HG02981 (cell line): ENCODE measurements around the gene LHPP.
"Not testable (repeated sequence)": the region's sequence is repeated elsewhere in the genome, so short reads cannot be mapped to it uniquely, and the experiment has no call there.

ENCODE experiments used
- ATAC-seq: cut with Tn5 transposase; IDR thresholded peaks from one replicate; pipeline ENCODE4 v1.9.1; 2021; ENCODE audit warnings: mild to moderate bottlenecking, moderate library complexity; ENCODE audit not compliant: unreplicated experiment

The LHPP gene

DNA sequence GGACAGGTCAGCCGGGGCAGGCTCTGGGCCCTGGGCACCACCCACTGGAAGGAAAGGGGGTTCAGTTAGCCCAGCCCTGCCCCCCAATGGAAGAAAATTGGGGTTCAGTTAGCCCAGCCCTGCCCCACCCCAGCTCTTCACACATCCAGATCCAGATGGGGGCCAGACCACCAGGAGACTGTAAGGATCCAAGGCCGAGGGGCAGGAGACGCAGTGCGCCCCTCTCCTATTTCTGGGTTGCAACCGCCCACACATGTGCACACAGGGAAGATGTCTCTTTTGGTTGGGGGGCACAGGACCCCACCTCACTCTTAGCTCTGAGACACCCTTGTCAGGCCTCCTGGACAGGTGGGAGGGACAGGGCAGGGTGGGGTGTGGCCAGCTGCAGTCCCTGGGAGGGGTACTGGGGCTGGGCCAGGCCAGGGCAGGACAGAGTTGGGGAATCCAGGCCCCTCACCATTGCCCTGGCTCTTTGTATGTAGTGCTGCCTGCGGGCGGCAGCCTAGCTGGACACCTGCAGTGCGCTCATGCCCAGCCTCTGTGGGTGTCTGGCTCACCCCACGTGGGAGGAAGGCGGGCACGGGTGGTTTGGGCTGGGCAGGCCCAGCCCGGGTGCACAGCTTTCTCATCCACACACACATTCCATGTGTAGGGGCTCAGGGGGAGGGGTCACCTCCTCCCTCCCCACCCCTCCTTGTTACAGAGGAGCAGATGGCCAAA, 141.2 kb downstream of the LHPP start:
- ATAC-seq: no peak

- ATAC-seq: no peak
These were observed 142.0 kb downstream of the LHPP start for GRCh38 chr10:124603376-124604213.

GRCh38 chr10:124604214-124605000, 142.8 kb downstream of the LHPP start:
- no peak for ATAC-seq

GRCh38 chr10:124605001-124605370, 143.4 kb downstream of the LHPP start:
- no peak for ATAC-seq

GRCh38 chr10:124605481-124605855, 143.8 kb downstream of the LHPP start:
- no peak for ATAC-seq

GRCh38 chr10:124605856-124606812, 144.5 kb downstream of the LHPP start:
- ATAC-seq: no peak

GRCh38 chr10:124606822-124607221, 145.2 kb downstream of the LHPP start:
- ATAC-seq: no peak

DNA sequence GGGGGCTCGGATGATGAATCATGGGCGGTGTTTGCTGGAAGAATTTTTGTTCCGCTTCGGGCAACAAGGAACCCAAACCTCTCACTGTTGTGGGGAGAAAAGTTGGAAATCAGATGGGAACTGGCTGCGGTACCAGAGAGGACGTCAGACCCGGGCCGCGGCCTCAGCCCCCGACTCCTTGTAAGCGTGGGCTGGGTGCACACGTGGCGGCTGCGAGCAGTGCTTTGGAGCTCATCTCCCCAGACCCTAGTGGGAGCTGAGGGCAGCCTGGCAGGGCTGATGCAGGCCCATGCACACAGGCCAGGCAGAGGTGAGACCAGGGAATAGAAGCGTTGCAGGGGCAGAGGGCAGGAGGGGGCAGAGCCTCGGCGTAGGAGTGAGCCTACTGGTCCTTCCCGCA, 146.1 kb downstream of the LHPP start:
- no peak for ATAC-seq

GRCh38 chr10:124608093-124608721, 146.6 kb downstream of the LHPP start:
- no peak for ATAC-seq

DNA sequence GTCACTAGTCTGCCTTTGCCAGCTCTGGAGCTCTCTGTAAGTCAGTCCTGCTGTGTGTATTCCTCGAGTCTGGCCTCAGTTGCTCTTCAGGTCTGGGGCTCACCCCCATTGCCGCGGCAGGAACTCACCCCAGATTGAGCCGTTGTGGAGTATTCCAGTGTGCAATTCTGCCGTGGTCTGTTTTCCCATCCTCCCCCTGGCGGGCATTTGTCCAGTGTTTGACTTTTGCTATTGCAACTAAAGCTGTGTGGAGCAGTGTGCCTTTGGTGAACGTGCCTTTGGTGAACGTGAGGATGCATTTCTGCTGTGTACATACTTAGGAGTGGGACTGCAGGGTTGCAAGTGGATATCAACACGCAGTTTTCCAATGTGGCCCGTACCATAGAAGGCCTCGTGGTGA, 148.1 kb downstream of the LHPP start:
- ATAC-seq: no peak

DNA sequence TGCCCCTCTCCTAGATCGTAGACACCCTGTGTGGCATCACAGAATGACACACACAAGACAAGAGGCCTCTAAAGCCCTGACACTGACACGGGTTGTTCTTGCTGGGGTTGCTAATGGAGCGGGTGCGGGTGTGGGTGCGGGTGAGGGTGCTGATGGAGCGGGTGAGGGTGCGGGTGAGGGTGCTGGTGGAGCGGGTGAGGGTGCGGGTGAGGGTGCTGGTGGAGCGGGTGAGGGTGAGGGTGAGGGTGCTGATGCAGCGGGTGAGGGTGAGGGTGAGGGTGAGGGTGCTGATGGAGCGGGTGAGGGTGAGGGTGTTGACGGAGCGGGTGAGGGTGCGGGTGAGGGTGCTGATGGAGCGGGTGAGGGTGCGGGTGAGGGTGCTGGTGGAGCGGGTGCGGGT, 148.6 kb downstream of the LHPP start:
- not testable (repeated sequence) for ATAC-seq

DNA sequence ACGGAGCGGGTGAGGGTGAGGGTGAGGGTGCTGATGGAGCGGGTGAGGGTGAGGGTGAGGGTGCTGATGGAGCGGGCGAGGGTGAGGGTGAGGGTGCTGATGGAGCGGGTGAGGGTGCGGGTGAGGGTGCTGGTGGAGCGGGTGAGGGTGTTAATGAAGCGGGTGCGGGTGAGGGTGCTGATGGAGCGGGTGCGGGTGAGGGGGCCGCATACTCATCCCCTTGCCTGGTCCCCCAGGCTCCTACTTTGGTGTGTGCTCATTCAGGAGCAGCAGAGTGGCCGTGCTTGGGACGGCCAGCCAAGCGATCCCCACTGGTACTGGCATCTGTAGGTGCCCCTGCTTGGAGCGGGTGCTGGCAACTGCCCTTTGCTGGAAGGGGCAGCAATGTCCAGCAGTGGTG, 149.2 kb downstream of the LHPP start:
- ATAC-seq: not testable (repeated sequence)

- ATAC-seq: no peak
These were observed 150.1 kb downstream of the LHPP start for GRCh38 chr10:124611738-124612137.

GRCh38 chr10:124612611-124613498, 151.2 kb downstream of the LHPP start:
- ATAC-seq: no peak

DNA sequence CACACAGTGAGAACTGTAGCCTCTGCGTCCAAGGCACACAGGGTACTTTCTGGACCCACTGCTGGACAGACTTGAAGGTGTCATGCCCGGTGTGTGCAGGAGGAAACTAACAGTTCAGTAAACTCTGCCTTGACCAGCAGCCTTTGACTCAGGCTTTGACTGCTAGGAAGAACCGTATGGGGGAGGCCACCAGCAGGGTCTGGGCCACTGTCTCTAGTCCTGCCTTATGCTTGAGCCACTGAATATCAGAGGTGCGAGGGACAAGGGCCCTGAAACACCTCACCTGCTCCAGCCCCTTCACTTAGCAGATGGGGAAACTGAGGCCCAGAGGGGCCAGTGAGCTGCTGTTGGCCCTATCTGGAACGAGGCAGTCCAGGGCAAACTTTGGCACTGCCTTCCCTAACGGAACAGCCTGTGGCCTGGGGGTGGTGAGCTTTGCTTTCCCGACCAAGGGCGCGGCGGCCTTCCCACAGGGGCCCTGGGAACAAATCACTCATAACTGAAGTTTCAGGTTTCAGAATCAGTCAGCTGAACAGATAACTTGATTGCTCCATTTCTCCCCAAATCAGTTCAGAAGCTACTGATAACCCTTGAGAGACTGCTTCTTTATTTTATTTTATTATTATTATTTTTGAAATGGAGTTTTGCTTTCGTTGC, 152.5 kb downstream of the LHPP start:
- ATAC-seq: peak; percentile 48

DNA sequence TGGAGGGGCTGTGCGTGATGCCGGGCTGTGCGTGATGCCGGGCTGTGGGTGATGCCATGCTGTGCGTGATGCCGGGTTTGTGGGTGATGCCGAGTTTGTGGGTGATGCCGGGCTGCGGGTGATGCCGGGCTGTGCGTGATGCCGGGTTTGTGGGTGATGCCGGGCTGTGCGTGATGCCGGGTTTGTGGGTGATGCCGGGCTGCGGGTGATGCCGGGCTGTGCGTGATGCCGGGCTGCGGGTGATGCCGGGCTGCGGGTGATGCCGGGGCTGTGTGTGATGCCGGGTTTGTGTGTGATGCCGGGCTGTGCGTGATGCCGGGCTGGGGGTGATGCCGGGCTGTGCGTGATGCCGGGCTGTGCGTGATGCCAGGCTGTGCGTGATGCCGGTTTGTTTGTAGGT, 153.6 kb downstream of the LHPP start:
- ATAC-seq: no peak

DNA sequence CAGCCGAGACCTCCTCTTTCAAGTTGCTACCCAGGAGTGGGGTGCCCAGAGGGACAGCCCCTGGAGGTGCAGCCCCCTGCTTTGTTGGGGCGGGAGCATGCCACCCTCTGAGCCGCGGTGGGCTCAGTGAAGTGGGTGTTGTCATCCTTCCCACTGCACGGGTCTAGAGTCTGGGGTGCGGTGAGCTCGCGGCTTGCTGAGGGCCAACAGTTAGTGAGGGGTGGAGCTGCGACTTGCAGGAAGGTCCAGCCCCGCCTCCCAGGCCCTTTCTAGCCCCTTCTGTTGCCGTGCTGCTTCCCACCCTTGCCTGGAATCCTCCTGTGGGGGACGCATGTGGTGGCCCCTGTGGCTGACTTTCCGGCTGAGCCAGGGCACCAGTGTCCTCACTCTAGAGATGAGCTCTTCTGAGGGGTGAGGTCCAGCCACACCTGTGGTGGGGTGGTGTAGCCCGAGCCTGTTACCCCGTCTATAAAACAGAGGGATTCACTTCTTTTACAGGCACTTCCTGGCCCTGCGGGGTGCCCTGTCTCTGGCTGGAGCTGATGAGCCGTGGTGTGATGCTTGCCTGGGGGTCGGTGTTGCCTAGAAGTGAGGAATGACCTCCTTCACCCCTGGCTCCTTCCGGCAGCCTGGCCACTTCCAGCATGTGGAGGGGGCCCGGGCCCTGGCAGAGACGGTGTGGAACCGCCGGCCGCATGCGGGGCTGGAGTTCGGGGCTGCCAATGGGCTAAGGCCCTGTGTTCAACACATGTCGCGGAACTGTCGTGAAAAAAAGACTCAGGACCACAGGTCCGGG, 154.6 kb downstream of the LHPP start:
- ATAC-seq: no peak

GRCh38 chr10:124616836-124617130, 155.2 kb downstream of the LHPP start:
- no peak for ATAC-seq
